Spleen (tissue), 11 donors: Measurements from ENCODE around the gene PDZD2. TPM values are rescaled to one million over a fixed set of nuclear protein-coding genes. Genes with fewer than 3 reads are reported as not detected.

Experiments used
- DNase-seq: peaks from one replicate; pipeline ENCODE4 v3.0.0-alpha.2; 2020
- H3K27ac ChIP-seq, 8 donors: fragments of 200-600 bp; sonication (generic) in 7 of 8; 1 replicate in 4 of 8; 2 replicates in 4 of 8; pipeline versions ENCODE4 v1.5.0 to v1.8.0; 2016 to 2021; ENCODE audit warnings: inconsistent platforms in 4 of 8, mild to moderate bottlenecking in 4 of 8, moderate library complexity in 1 of 8
- H3K27me3 ChIP-seq, 7 donors: fragments of 200-600 bp; sonication (generic) in 6 of 7; replicated peaks in 1 of 7; 1 replicate in 4 of 7; 2 replicates in 3 of 7; pipeline versions ENCODE4 v1.5.0 to v1.8.0; 2016 to 2021; ENCODE audit warnings: inconsistent platforms in 3 of 7, mild to moderate bottlenecking in 1 of 7
- H3K36me3 ChIP-seq, 6 donors: fragments of 200-600 bp; sonication (generic) in 5 of 6; 1 replicate in 4 of 6; 2 replicates in 2 of 6; pipeline versions ENCODE4 v1.5.0 to v1.8.0; 2016 to 2021; ENCODE audit warnings: inconsistent platforms in 2 of 6
- H3K4me1 ChIP-seq, 6 donors: fragments of 200-600 bp; sonication (generic) in 5 of 6; 1 replicate in 3 of 6; 2 replicates in 3 of 6; pipeline versions ENCODE4 v1.5.0 to v1.8.0; 2016 to 2021; ENCODE audit warnings: inconsistent platforms in 3 of 6
- H3K4me3 ChIP-seq, 8 donors: fragments of 200-600 bp; sonication (generic) in 7 of 8; 1 replicate in 4 of 8; 2 replicates in 4 of 8; pipeline versions ENCODE4 v1.5.0 to v1.8.0; 2016 to 2021; ENCODE audit warnings: inconsistent platforms in 4 of 8, mild to moderate bottlenecking in 4 of 8, moderate library complexity in 2 of 8
- H3K9me3 ChIP-seq, 8 donors: fragments of 200-600 bp; sonication (generic) in 7 of 8; 1 replicate in 4 of 8; 2 replicates in 4 of 8; pipeline versions ENCODE4 v1.5.0 to v1.8.0; 2016 to 2021; ENCODE audit warnings: inconsistent platforms in 4 of 8
- CTCF ChIP-seq, 11 experiments: fragments of 200-600 bp in 7 of 11; fragments of 450-650 bp in 4 of 11; sonication (generic) in 4 of 11; IDR thresholded peaks in 8 of 11; conservative IDR thresholded peaks in 3 of 11; 1 replicate in 7 of 11; 2 replicates in 4 of 11; pipeline versions ENCODE4 v1.4.0 to v1.8.0; 2016 to 2021; ENCODE audit warnings: antibody characterized with exemption in 11 of 11, inconsistent platforms in 4 of 11, mild to moderate bottlenecking in 1 of 11
- POLR2A ChIP-seq, 3 donors: fragments of 450-650 bp; IDR thresholded peaks; one replicate each; pipeline ENCODE4 v1.5.1; 2017; ENCODE audit warnings: antibody characterized with exemption in 3 of 3, mild to moderate bottlenecking in 1 of 3
- POLR2AphosphoS5 ChIP-seq, 3 donors: sonication (generic); formaldehyde crosslinking; IDR thresholded peaks; one replicate each; pipeline ENCODE4 v1.5.1; 2017; ENCODE audit warnings: antibody characterized with exemption in 3 of 3
- WGBS, 5 donors: extraction: QIAGEN DNeasy Blood & Tissue Kit in 3 of 5; methylation state at CpG; one replicate each; pipeline versions ENCODE4 v1.1.5 to v1.1.7; 2013 to 2018; 5-methylcytosine and 5-hydroxymethylcytosine counted together
- intact Hi-C: fragments of 100-400 bp; cut with DNase I; formaldehyde crosslinking; loops from one replicate; pipeline ENCODE4 v1.15.0; 2023; ENCODE audit warnings: low total_unique reads
- polyA plus RNA-seq, 3 donors: library from polyadenylated mRNA; stranded (reverse); fragments of 200-250 nt; gene quantifications; one replicate each; pipeline ENCODE4 v1.2.1, GENCODE V29; 2013
- total RNA-seq, 7 donors: library from RNA; depleted of rRNA in 3 of 7; stranded (reverse); fragments of >200 nt in 3 of 7; fragmentation: NEBNext Ultra II Directional in 4 of 7; extraction: Animal tissue kit (Norgen Biotek cat#: 25700) in 4 of 7; gene quantifications; one replicate each; pipeline versions ENCODE4 v1.1.0 to v1.2.1, GENCODE V29; 2016 to 2021
- donor health status: healthy with polysubstance abuse.
- donor health status: DM: no; HTN: no; CAD: no; lungs with moderate emphysema.
- donor health status: DM: no; HTN: no; CAD: no.
- donor health status: Bipolar disorder and iron deficiency.
- donor health status: healthy.
- donor health status: DM: no; HTN: no; CAD: no.
- donor health status: DM: yes; HTN: yes; CAD: no.

The PDZD2 gene
- total and polyA plus RNA-seq, 10 donors: 0.09 to 4.7 (median 2.4) TPM

GRCh38 chr5:31863991-31864411, 225.1 kb downstream of the PDZD2 start:
- H3K27me3 ChIP-seq: peaks cover 0 to 36% (median 0%) of the 10 kb centered on the region in 7 donors
- H3K9me3 ChIP-seq: peaks cover 0 to 25% (median 18%) of the 10 kb centered on the region in 8 donors
- no peak overlapping the region for H3K27ac ChIP-seq
- no peak overlapping the region for H3K4me3 ChIP-seq
- DNase-seq: no peak
- WGBS, 5 donors: 31 to 47% (median 37%) methylated on average over 4 of the region's 4 CpGs
- TF ChIP-seq POLR2AphosphoS5 (IDR thresholded peaks at IDR 0.05): no peak
- no peak for TF ChIP-seq CTCF (IDR thresholded peaks at IDR 0.05 in 8 of 11, conservative IDR thresholded peaks at IDR 0.05 in 3 of 11)
- no peak for TF ChIP-seq POLR2A (IDR thresholded peaks at IDR 0.05)
- intact Hi-C loops: no loop called here
- no peaks in the 10 kb centered on the region for H3K4me1 ChIP-seq
- no peaks in the 10 kb centered on the region for H3K36me3 ChIP-seq

GRCh38 chr5:31866166-31866565, 227.2 kb downstream of the PDZD2 start:
- 18 to 42% (median 25%) methylated on average over 10 of the region's 10 CpGs for WGBS, 5 donors
- intact Hi-C loops: no loop called here
- Histone ChIP-seq H3K27ac (no peak overlapping the region), H3K9me3 (peaks cover 0 to 3% (median 0%) of the 10 kb centered on the region in 8 donors), H3K36me3 (no peaks in the 10 kb centered on the region), H3K4me1 (no peaks in the 10 kb centered on the region), H3K27me3 (peaks cover 0 to 43% (median 0%) of the 10 kb centered on the region in 7 donors), H3K4me3 (no peak overlapping the region)
- no peak for TF ChIP-seq POLR2AphosphoS5 (IDR thresholded peaks at IDR 0.05)
- TF ChIP-seq POLR2A (IDR thresholded peaks at IDR 0.05): no peak
- no peak for TF ChIP-seq CTCF (IDR thresholded peaks at IDR 0.05 in 8 of 11, conservative IDR thresholded peaks at IDR 0.05 in 3 of 11)
- DNase-seq: no peak

- Histone ChIP-seq H3K27me3 (peaks cover 0 to 43% (median 0%) of the 10 kb centered on the region in 7 donors), H3K9me3 (no peaks in the 10 kb centered on the region), H3K36me3 (no peaks in the 10 kb centered on the region), H3K27ac (no peak overlapping the region), H3K4me3 (no peak overlapping the region), H3K4me1 (no peaks in the 10 kb centered on the region)
- intact Hi-C loops: no loop called here
- WGBS, 5 donors: 51 to 70% (median 51%) methylated on average over 4 of the region's 4 CpGs
- DNase-seq: no peak
- TF ChIP-seq POLR2A (IDR thresholded peaks at IDR 0.05) (no peak), CTCF (IDR thresholded peaks at IDR 0.05 in 8 of 11, conservative IDR thresholded peaks at IDR 0.05 in 3 of 11) (no peak), POLR2AphosphoS5 (IDR thresholded peaks at IDR 0.05) (no peak)
Measured at GRCh38 chr5:31867219-31867618, 228.3 kb downstream of the PDZD2 start.

- WGBS, 5 donors: 84 to 94% (median 88%) methylated on average over 3 of the region's 3 CpGs
- no peaks in the 10 kb centered on the region for H3K9me3 ChIP-seq
- H3K27ac ChIP-seq: no peak overlapping the region
- no peaks in the 10 kb centered on the region for H3K27me3 ChIP-seq
- H3K4me1 ChIP-seq: no peaks in the 10 kb centered on the region
- intact Hi-C loops: no loop called here
- no peaks in the 10 kb centered on the region for H3K36me3 ChIP-seq
- TF ChIP-seq POLR2A (IDR thresholded peaks at IDR 0.05) (no peak), POLR2AphosphoS5 (IDR thresholded peaks at IDR 0.05) (no peak), CTCF (IDR thresholded peaks at IDR 0.05 in 8 of 11, conservative IDR thresholded peaks at IDR 0.05 in 3 of 11) (no peak)
- no peak for DNase-seq
- no peak overlapping the region for H3K4me3 ChIP-seq
Measured at GRCh38 chr5:31880449-31880848, 241.5 kb downstream of the PDZD2 start.
